ENCODE data around the gene ENPP6. TPM values are rescaled to one million over a fixed set of nuclear protein-coding genes. Genes with fewer than 3 reads are reported as not detected.

Gene ENPP6
- total and polyA plus RNA-seq, 2 donors (not counting 3 experiments of a cell fraction or from before 2014, with no cell fraction given), result not detected

- no peak overlapping the region for H3K27ac ChIP-seq (ENCODE audit: insufficient read depth, low read depth, low read length)
- no peaks in the 10 kb centered on the region for H3K27me3 ChIP-seq (ENCODE audit: control insufficient read depth in 2 of 2, insufficient read depth in 2 of 2, low read length in 2 of 2)
- no TSS peak for BruUV-seq (replicated peaks)
- DNase-seq (ENCODE audit: low read depth, low spot score) (no peak), FAIRE-seq (no peak)
- H3K4me2 ChIP-seq (ENCODE audit: insufficient read depth, low read length), result no peak overlapping the region
- H3K79me2 ChIP-seq (ENCODE audit: control insufficient read depth, insufficient read depth, low read length), result no peaks in the 10 kb centered on the region
- H3K4me1 ChIP-seq (ENCODE audit: control insufficient read depth, extremely low read depth, insufficient read depth, low read length), result no peaks in the 10 kb centered on the region
- no peak overlapping the region for H2AFZ ChIP-seq (ENCODE audit: low read depth, low read length)
- CTCF ChIA-PET, result no interaction called here
- intact Hi-C loops (cut with micrococcal nuclease), result no loop called here
- POLR2A ChIA-PET, result no interaction called here
- H3K9ac ChIP-seq (replicated peaks; ENCODE audit: extremely low read depth, insufficient read depth, low read length), result no peak overlapping the region
- H3K9me1 ChIP-seq (replicated peaks; ENCODE audit: control insufficient read depth, extremely low read depth, insufficient read depth, low read length), result no peaks in the 10 kb centered on the region
- dilution Hi-C loops (cut with MboI; ENCODE audit: extremely low pct_ligation_motif_present, low sequenced_read_pairs), result no loop called here
- no peaks in the 10 kb centered on the region for H3K36me3 ChIP-seq (ENCODE audit: control insufficient read depth in 2 of 2, extremely low read depth in 1 of 2, insufficient read depth in 2 of 2, low read length in 2 of 2)
- no peak overlapping the region for H3K4me3 ChIP-seq (replicated peaks in 1 of 3; ENCODE audit: insufficient read depth in 1 of 3, low read depth in 1 of 3, low read length in 3 of 3)
- TF ChIP-seq JUN (IDR thresholded peaks at IDR 0.05; ENCODE audit: borderline replicate concordance, insufficient read depth, insufficient read length, low read depth) (no peak), POLR2AphosphoS5 (IDR thresholded peaks at IDR 0.05; ENCODE audit: insufficient read depth, low read depth, low read length) (no peak), MAX (IDR thresholded peaks at IDR 0.05; ENCODE audit: insufficient read depth, insufficient read length) (no peak), FOS (IDR thresholded peaks at IDR 0.05; ENCODE audit: borderline replicate concordance, insufficient read depth, low read length) (no peak), GATA2 (IDR thresholded peaks at IDR 0.05; ENCODE audit: insufficient read depth, insufficient read length, low read depth, low read length) (no peak), CTCF (IDR thresholded peaks at IDR 0.05; ENCODE audit: extremely low read depth in 1 of 2, insufficient read depth in 1 of 2, low read depth in 1 of 2, low read length in 2 of 2) (no peak)
- H3K9me3 ChIP-seq (replicated peaks; ENCODE audit: control insufficient read depth, insufficient read depth, low read length), result no peaks in the 10 kb centered on the region
- H4K20me1 ChIP-seq (replicated peaks; ENCODE audit: control insufficient read depth, extremely low read depth, insufficient read depth, low read length), result no peaks in the 10 kb centered on the region
Observed at GRCh38 chr4:184102927-184103326, 114.7 kb downstream of the ENPP6 start.

All from endothelial cell of umbilical vein (primary cell).